NCI-H446 (cell line): ENCODE data around the gene KIRREL1.
"Not testable (repeated sequence)": the region's sequence is repeated elsewhere in the genome, so short reads cannot be mapped to it uniquely, and the experiment has no call there.

Source experiments
- DNase-seq, 2 experiments: peaks; one replicate each; lab custom pipeline; 2025; lab: John Stamatoyannopoulos, UW

The KIRREL1 gene

GRCh38 chr1:158105352-158106095 lies 112.1 kb downstream of the KIRREL1 start:
- no peak for DNase-seq

- no peak for DNase-seq
Measured at GRCh38 chr1:158107916-158108315, 114.5 kb downstream of the KIRREL1 start.

- DNase-seq = peak in 1 of 2 experiments; percentile 53
Measured at GRCh38 chr1:158112994-158113758, 119.7 kb downstream of the KIRREL1 start.

- DNase-seq = no peak
Measured at GRCh38 chr1:158113759-158114127, 120.3 kb downstream of the KIRREL1 start.

GRCh38 chr1:158115126-158115525 lies 121.7 kb downstream of the KIRREL1 start:
- DNase-seq = no peak

- DNase-seq = no peak
Measured at GRCh38 chr1:158116311-158117167, 123.1 kb downstream of the KIRREL1 start.

- DNase-seq = peak; percentile 17 to 68
Measured at GRCh38 chr1:158117854-158118704, 124.6 kb downstream of the KIRREL1 start.

GRCh38 chr1:158118713-158119402 lies 125.4 kb downstream of the KIRREL1 start:
- peak in 1 of 2 experiments; percentile 16 for DNase-seq

- no peak for DNase-seq
Measured at GRCh38 chr1:158119976-158120653, 126.7 kb downstream of the KIRREL1 start.

- peak in 1 of 2 experiments; percentile 51 for DNase-seq
Measured at GRCh38 chr1:158121604-158122254, 128.3 kb downstream of the KIRREL1 start.

- DNase-seq = no peak
Measured at GRCh38 chr1:158122833-158123388, 129.5 kb downstream of the KIRREL1 start.

- DNase-seq = no peak
Measured at GRCh38 chr1:158124034-158124433, 130.6 kb downstream of the KIRREL1 start.

- peak; percentile 70 to 94 for DNase-seq
Measured at GRCh38 chr1:158124999-158125398, 131.6 kb downstream of the KIRREL1 start.

GRCh38 chr1:158126425-158126824 lies 133.0 kb downstream of the KIRREL1 start:
- no peak for DNase-seq

- DNase-seq = not testable (repeated sequence)
Measured at GRCh38 chr1:158128531-158128930, 135.1 kb downstream of the KIRREL1 start.

GRCh38 chr1:158131217-158131616 lies 137.8 kb downstream of the KIRREL1 start:
- no peak for DNase-seq

GRCh38 chr1:158140764-158141192 lies 147.3 kb downstream of the KIRREL1 start:
- DNase-seq = no peak

GRCh38 chr1:158145173-158145719 lies 151.8 kb downstream of the KIRREL1 start:
- DNase-seq = peak; percentile 39 to 45

- no peak for DNase-seq
Measured at GRCh38 chr1:158146165-158146564, 152.7 kb downstream of the KIRREL1 start.
